IPS-NIHi11 (cell line): ENCODE results near the gene AMY1C.
"Not testable (repeated sequence)": the region's sequence is repeated elsewhere in the genome, so short reads cannot be mapped to it uniquely, and the experiment has no call there.

ENCODE experiments used
- DNase-seq: peaks from one replicate; pipeline ENCODE4 v3.0.0; 2012; ENCODE audit warnings: mixed read lengths, low spot score

The AMY1C gene

GRCh38 chr1:103749598-103749997 lies at the start of gene AMY1C:
Gene AMY1C, plus strand, starts transcription at chr1:103749898. Its CDS starts 572 bp downstream, at chr1:103750470.
- not testable (repeated sequence) for DNase-seq

GRCh38 chr1:103700669-103701068 lies 49.0 kb upstream of the AMY1C start:
- DNase-seq = not testable (repeated sequence)

- DNase-seq = not testable (repeated sequence)
These were observed 48.4 kb upstream of the AMY1C start for GRCh38 chr1:103701256-103701655.

- not testable (repeated sequence) for DNase-seq
These were observed 42.0 kb upstream of the AMY1C start for GRCh38 chr1:103707670-103708069.

GRCh38 chr1:103710381-103710780 lies 39.3 kb upstream of the AMY1C start:
- DNase-seq = not testable (repeated sequence)

- not testable (repeated sequence) for DNase-seq
These were observed 32.3 kb upstream of the AMY1C start for GRCh38 chr1:103717404-103717803.

- not testable (repeated sequence) for DNase-seq
These were observed 28.2 kb upstream of the AMY1C start for GRCh38 chr1:103721473-103721872.

- DNase-seq = not testable (repeated sequence)
These were observed 14.4 kb upstream of the AMY1C start for GRCh38 chr1:103735334-103735733.

- not testable (repeated sequence) for DNase-seq
These were observed 11.7 kb upstream of the AMY1C start for GRCh38 chr1:103738031-103738430.

GRCh38 chr1:103744449-103744848 lies 5.2 kb upstream of the AMY1C start:
- DNase-seq = not testable (repeated sequence)

GRCh38 chr1:103745040-103745439 lies 4.7 kb upstream of the AMY1C start:
- not testable (repeated sequence) for DNase-seq

GRCh38 chr1:103748273-103748672 lies 1.4 kb upstream of the AMY1C start:
- DNase-seq = not testable (repeated sequence)

GRCh38 chr1:103761896-103762295 lies 12.2 kb downstream of the AMY1C start:
- no peak for DNase-seq

GRCh38 chr1:103779932-103780331 lies 30.2 kb downstream of the AMY1C start:
- no peak for DNase-seq

- no peak for DNase-seq
These were observed 34.3 kb downstream of the AMY1C start for GRCh38 chr1:103783944-103784377.

- DNase-seq = no peak
These were observed 38.7 kb downstream of the AMY1C start for GRCh38 chr1:103788377-103788776.

GRCh38 chr1:103790172-103790571 lies 40.5 kb downstream of the AMY1C start:
- no peak for DNase-seq
